Liver (tissue), 3 donors: ENCODE data around the gene MANBA.

ENCODE experiments used
- GABPA ChIP-seq, 2 donors: IDR thresholded peaks in 1 of 2; conservative IDR thresholded peaks in 1 of 2; 2 replicates each; pipeline ENCODE4 v1.6.1; 2016; ENCODE audit warnings: antibody characterized with exemption in 2 of 2, mild to moderate bottlenecking in 1 of 2, moderate library complexity in 1 of 2
- HNF4A ChIP-seq, 2 donors: conservative IDR thresholded peaks; 2 replicates each; pipeline ENCODE4 v1.6.1; 2016; ENCODE audit warnings: antibody characterized with exemption in 2 of 2, mild to moderate bottlenecking in 2 of 2
- JUND ChIP-seq, 2 donors: IDR thresholded peaks; 2 replicates each; pipeline ENCODE4 v1.6.1; 2016; ENCODE audit warnings: antibody characterized with exemption in 2 of 2
- RAD21 ChIP-seq, 2 donors: IDR thresholded peaks; 2 replicates each; pipeline ENCODE4 v1.6.1; 2016; ENCODE audit warnings: antibody characterized with exemption in 2 of 2, mild to moderate bottlenecking in 2 of 2
- TAF1 ChIP-seq: conservative IDR thresholded peaks from 2 replicates; pipeline ENCODE4 v1.6.1; 2016; ENCODE audit warnings: antibody characterized with exemption, mild to moderate bottlenecking
- TF ChIP-seq, protein P1 (sequence below): IDR thresholded peaks from 2 replicates; pipeline ENCODE4 v1.6.1; 2016; ENCODE audit warnings: antibody characterized with exemption
- TF ChIP-seq, protein P2 (sequence below): fragments of 150-350 bp; IDR thresholded peaks from 2 replicates; pipeline ENCODE4 v1.5.1; 2017; ENCODE audit warnings: improper control_type of control experiment, low read depth, low read length; ENCODE audit not compliant: missing input control
- TF ChIP-seq, protein P3 (sequence below): IDR thresholded peaks from 2 replicates; pipeline ENCODE4 v1.6.1; 2016; ENCODE audit warnings: antibody characterized with exemption, mild to moderate bottlenecking
- TF ChIP-seq, protein P4 (sequence below): IDR thresholded peaks from 2 replicates; pipeline ENCODE4 v1.6.1; 2016; ENCODE audit warnings: antibody characterized with exemption
- TF ChIP-seq, protein P5 (sequence below): IDR thresholded peaks from 2 replicates; pipeline ENCODE4 v1.6.1; 2016; ENCODE audit warnings: antibody characterized with exemption
- donor health status: healthy.
- donor health status: healthy.

DNA sequence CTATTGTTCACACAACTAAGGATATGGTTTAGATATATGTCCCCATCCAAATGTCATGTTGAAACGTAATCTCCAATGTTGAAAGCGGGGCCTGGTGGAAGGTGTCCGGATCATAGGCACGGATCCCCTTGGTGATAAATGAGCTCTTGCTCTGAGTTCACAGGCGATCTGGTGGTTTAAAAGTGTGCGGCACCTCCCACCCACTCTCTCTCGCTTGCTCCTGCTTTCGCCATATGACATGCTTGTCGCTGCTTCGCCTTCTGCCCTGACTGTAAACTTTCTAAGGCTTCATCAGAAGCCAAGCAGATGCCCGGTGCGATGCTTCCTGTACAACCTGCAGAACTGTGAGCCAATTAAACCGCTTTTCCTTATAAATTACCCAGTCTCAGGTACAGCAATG is 131.1 kb downstream of the MANBA start:
- TF ChIP-seq, protein P1, sequence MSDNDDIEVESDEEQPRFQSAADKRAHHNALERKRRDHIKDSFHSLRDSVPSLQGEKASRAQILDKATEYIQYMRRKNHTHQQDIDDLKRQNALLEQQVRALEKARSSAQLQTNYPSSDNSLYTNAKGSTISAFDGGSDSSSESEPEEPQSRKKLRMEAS = no peak
- TF ChIP-seq, protein P2, sequence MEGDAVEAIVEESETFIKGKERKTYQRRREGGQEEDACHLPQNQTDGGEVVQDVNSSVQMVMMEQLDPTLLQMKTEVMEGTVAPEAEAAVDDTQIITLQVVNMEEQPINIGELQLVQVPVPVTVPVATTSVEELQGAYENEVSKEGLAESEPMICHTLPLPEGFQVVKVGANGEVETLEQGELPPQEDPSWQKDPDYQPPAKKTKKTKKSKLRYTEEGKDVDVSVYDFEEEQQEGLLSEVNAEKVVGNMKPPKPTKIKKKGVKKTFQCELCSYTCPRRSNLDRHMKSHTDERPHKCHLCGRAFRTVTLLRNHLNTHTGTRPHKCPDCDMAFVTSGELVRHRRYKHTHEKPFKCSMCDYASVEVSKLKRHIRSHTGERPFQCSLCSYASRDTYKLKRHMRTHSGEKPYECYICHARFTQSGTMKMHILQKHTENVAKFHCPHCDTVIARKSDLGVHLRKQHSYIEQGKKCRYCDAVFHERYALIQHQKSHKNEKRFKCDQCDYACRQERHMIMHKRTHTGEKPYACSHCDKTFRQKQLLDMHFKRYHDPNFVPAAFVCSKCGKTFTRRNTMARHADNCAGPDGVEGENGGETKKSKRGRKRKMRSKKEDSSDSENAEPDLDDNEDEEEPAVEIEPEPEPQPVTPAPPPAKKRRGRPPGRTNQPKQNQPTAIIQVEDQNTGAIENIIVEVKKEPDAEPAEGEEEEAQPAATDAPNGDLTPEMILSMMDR = no peak
- TF ChIP-seq GABPA (IDR thresholded peaks at IDR 0.05 in 1 of 2, conservative IDR thresholded peaks at IDR 0.05 in 1 of 2) = no peak
- TF ChIP-seq JUND (IDR thresholded peaks at IDR 0.05) = no peak
- TF ChIP-seq HNF4A (conservative IDR thresholded peaks at IDR 0.05) = no peak
- TF ChIP-seq, protein P3, sequence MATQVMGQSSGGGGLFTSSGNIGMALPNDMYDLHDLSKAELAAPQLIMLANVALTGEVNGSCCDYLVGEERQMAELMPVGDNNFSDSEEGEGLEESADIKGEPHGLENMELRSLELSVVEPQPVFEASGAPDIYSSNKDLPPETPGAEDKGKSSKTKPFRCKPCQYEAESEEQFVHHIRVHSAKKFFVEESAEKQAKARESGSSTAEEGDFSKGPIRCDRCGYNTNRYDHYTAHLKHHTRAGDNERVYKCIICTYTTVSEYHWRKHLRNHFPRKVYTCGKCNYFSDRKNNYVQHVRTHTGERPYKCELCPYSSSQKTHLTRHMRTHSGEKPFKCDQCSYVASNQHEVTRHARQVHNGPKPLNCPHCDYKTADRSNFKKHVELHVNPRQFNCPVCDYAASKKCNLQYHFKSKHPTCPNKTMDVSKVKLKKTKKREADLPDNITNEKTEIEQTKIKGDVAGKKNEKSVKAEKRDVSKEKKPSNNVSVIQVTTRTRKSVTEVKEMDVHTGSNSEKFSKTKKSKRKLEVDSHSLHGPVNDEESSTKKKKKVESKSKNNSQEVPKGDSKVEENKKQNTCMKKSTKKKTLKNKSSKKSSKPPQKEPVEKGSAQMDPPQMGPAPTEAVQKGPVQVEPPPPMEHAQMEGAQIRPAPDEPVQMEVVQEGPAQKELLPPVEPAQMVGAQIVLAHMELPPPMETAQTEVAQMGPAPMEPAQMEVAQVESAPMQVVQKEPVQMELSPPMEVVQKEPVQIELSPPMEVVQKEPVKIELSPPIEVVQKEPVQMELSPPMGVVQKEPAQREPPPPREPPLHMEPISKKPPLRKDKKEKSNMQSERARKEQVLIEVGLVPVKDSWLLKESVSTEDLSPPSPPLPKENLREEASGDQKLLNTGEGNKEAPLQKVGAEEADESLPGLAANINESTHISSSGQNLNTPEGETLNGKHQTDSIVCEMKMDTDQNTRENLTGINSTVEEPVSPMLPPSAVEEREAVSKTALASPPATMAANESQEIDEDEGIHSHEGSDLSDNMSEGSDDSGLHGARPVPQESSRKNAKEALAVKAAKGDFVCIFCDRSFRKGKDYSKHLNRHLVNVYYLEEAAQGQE = no peak
- TF ChIP-seq, protein P4, sequence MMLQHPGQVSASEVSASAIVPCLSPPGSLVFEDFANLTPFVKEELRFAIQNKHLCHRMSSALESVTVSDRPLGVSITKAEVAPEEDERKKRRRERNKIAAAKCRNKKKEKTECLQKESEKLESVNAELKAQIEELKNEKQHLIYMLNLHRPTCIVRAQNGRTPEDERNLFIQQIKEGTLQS = no peak
- TF ChIP-seq, protein P5, sequence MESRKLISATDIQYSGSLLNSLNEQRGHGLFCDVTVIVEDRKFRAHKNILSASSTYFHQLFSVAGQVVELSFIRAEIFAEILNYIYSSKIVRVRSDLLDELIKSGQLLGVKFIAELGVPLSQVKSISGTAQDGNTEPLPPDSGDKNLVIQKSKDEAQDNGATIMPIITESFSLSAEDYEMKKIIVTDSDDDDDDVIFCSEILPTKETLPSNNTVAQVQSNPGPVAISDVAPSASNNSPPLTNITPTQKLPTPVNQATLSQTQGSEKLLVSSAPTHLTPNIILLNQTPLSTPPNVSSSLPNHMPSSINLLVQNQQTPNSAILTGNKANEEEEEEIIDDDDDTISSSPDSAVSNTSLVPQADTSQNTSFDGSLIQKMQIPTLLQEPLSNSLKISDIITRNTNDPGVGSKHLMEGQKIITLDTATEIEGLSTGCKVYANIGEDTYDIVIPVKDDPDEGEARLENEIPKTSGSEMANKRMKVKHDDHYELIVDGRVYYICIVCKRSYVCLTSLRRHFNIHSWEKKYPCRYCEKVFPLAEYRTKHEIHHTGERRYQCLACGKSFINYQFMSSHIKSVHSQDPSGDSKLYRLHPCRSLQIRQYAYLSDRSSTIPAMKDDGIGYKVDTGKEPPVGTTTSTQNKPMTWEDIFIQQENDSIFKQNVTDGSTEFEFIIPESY = no peak
- no peak for TF ChIP-seq RAD21 (IDR thresholded peaks at IDR 0.05)
- TF ChIP-seq TAF1 = no peak
